ENCODE data around the gene BHLHA9. TPM values are rescaled to one million over a fixed set of nuclear protein-coding genes. Genes with fewer than 3 reads are reported as not detected.
A peak's percentile ranks its signal among the peaks of the same experiment; 100 is the strongest.

The BHLHA9 gene
- total and polyA plus RNA-seq, 2 donors from 2014 or later = not detected

- Histone ChIP-seq H3K4me3 (ENCODE audit: low read length in 3 of 3) (no peak overlapping the region), H3K9me3 (ENCODE audit: control insufficient read depth in 2 of 3, insufficient read depth in 1 of 3, low read length in 3 of 3) (no peaks in the 10 kb centered on the region), H3K4me1 (ENCODE audit: control insufficient read depth in 2 of 3, insufficient read depth in 2 of 3, low read depth in 1 of 3, low read length in 3 of 3) (peaks cover 0 to 4% (median 0%) of the 10 kb centered on the region in 3 donors), H3K36me3 (ENCODE audit: control insufficient read depth in 2 of 3, insufficient read depth in 3 of 3, low read length in 3 of 3) (no peaks in the 10 kb centered on the region), H3K9ac (ENCODE audit: low read length in 3 of 3) (no peak overlapping the region), H3K27me3 (ENCODE audit: control insufficient read depth, insufficient read depth, low read length) (no peaks in the 10 kb centered on the region), H3K27ac (ENCODE audit: low read depth in 2 of 2, low read length in 2 of 2) (no peak overlapping the region)
- DNase-seq (no peak), FAIRE-seq (no peak)
- no peak for TF ChIP-seq CTCF (IDR thresholded peaks at IDR 0.05; ENCODE audit: borderline replicate concordance, extremely low read depth, insufficient read depth)
- intact Hi-C loops (cut with DNase I) = no loop called here
Measured at GRCh38 chr17:1255041-1255440, 15.2 kb upstream of the BHLHA9 start.

GRCh38 chr17:1256699-1257098, 13.5 kb upstream of the BHLHA9 start:
- no peak for FAIRE-seq
- peaks cover 0 to 4% (median 0%) of the 10 kb centered on the region in 3 donors for H3K4me1 ChIP-seq (ENCODE audit: control insufficient read depth in 2 of 3, insufficient read depth in 2 of 3, low read depth in 1 of 3, low read length in 3 of 3)
- no peaks in the 10 kb centered on the region for H3K36me3 ChIP-seq (ENCODE audit: control insufficient read depth in 2 of 3, insufficient read depth in 3 of 3, low read length in 3 of 3)

GRCh38 chr17:1260086-1260769, 10.0 kb upstream of the BHLHA9 start:
- no peaks in the 10 kb centered on the region for H3K36me3 ChIP-seq (ENCODE audit: control insufficient read depth in 2 of 3, insufficient read depth in 3 of 3, low read length in 3 of 3)
- TF ChIP-seq CTCF (IDR thresholded peaks at IDR 0.05; ENCODE audit: borderline replicate concordance, extremely low read depth, insufficient read depth) = no peak
- intact Hi-C loops (cut with DNase I) = no loop called here
- DNase-seq (peak in 4 of 5 donors; percentile 63 to 88 (median 73)), FAIRE-seq (no peak)
- H3K27ac ChIP-seq (ENCODE audit: low read depth in 2 of 2, low read length in 2 of 2) = no peak overlapping the region
- no peaks in the 10 kb centered on the region for H3K9me3 ChIP-seq (ENCODE audit: control insufficient read depth in 2 of 3, insufficient read depth in 1 of 3, low read length in 3 of 3)
- H3K9ac ChIP-seq (ENCODE audit: low read length in 3 of 3) = no peak overlapping the region
- H3K4me1 ChIP-seq (ENCODE audit: control insufficient read depth in 2 of 3, insufficient read depth in 2 of 3, low read depth in 1 of 3, low read length in 3 of 3) = peaks cover 0 to 4% (median 0%) of the 10 kb centered on the region in 3 donors
- no peak overlapping the region for H3K4me3 ChIP-seq (ENCODE audit: low read length in 3 of 3)
- H3K27me3 ChIP-seq (ENCODE audit: control insufficient read depth, insufficient read depth, low read length) = no peaks in the 10 kb centered on the region

More at GRCh38 chr17:1256699-1257098, 13.5 kb upstream of the BHLHA9 start:
- no peak overlapping the region for H3K4me3 ChIP-seq (ENCODE audit: low read length in 3 of 3)
- no peaks in the 10 kb centered on the region for H3K27me3 ChIP-seq (ENCODE audit: control insufficient read depth, insufficient read depth, low read length)
- no peak overlapping the region for H3K9ac ChIP-seq (ENCODE audit: low read length in 3 of 3)
- no peak for DNase-seq
- intact Hi-C loops (cut with DNase I) = no loop called here
- no peaks in the 10 kb centered on the region for H3K9me3 ChIP-seq (ENCODE audit: control insufficient read depth in 2 of 3, insufficient read depth in 1 of 3, low read length in 3 of 3)
- no peak for TF ChIP-seq CTCF (IDR thresholded peaks at IDR 0.05; ENCODE audit: borderline replicate concordance, extremely low read depth, insufficient read depth)
- no peak overlapping the region for H3K27ac ChIP-seq (ENCODE audit: low read depth in 2 of 2, low read length in 2 of 2)
